VCaP (cell line): Measurements from ENCODE around the gene HOGA1.

Experiments
- H3K27ac ChIP-seq: fragments of 450-650 bp; 2 replicates; pipeline ENCODE4 v1.5.1; 2017
- TF ChIP-seq, protein P1 (sequence below): fragments of 450-650 bp; conservative IDR thresholded peaks from 2 replicates; pipeline ENCODE4 v1.5.1; 2017; ENCODE audit warnings: mild to moderate bottlenecking, moderate library complexity

Gene HOGA1

DNA sequence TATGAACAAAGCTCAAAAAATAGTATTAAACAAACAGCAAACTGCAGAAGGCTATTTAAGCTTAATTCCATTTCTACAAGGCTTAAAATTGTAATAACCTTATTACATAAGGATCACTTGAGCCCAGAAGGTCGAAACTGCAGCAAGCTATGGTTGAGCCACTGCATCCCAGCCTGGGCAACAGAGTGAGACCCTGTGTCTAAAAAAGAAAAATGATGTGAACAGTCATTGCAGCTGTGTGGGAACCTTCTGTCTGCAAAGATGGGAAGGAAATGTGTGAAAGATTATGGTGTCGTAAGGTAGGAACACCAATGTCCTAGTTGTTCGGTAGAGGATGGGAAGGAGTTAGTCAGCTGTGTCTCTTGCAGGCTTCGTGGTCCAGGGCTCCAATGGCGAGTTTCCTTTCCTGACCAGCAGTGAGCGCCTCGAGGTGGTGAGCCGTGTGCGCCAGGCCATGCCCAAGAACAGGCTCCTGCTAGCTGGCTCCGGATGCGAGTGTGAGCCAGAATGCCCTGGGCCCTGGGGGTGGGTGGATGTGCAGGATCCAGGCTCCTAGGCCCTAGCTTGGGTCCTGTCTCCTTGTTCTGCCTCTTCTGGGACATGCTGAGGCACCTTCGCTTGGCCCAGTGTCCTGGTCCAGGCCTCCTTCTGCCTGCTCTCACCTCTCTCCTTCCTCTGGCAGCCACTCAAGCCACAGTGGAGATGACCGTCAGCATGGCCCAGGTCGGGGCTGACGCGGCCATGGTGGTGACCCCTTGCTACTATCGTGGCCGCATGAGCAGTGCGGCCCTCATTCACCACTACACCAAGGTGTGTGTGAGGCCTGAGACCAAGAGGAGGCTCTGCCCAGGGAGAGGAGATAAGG lies 14.4 kb downstream of the HOGA1 start:
- H3K27ac ChIP-seq, result no peak overlapping the region

DNA sequence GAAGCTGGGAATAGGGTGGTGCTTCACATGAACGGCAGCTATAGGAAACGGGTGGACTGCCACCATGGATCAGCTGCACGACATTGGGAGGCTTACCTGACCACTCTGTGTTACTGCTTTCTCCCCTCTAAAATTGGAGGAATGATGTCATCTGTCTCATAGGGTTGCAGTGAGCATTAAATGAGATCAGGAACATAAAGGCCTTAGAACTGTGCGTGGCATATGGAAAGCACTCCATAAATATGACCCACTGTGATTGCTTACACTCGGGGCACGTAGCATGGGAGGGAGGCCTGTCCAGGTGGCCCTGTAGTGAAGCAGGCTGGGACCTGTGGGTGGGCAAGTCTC lies 15.1 kb downstream of the HOGA1 start:
- no peak overlapping the region for H3K27ac ChIP-seq

More for the DNA sequence above, 14.4 kb downstream of the HOGA1 start:
- TF ChIP-seq, protein P1, sequence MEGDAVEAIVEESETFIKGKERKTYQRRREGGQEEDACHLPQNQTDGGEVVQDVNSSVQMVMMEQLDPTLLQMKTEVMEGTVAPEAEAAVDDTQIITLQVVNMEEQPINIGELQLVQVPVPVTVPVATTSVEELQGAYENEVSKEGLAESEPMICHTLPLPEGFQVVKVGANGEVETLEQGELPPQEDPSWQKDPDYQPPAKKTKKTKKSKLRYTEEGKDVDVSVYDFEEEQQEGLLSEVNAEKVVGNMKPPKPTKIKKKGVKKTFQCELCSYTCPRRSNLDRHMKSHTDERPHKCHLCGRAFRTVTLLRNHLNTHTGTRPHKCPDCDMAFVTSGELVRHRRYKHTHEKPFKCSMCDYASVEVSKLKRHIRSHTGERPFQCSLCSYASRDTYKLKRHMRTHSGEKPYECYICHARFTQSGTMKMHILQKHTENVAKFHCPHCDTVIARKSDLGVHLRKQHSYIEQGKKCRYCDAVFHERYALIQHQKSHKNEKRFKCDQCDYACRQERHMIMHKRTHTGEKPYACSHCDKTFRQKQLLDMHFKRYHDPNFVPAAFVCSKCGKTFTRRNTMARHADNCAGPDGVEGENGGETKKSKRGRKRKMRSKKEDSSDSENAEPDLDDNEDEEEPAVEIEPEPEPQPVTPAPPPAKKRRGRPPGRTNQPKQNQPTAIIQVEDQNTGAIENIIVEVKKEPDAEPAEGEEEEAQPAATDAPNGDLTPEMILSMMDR, result no peak

GRCh38 chr10:97600616-97601015 lies 16.4 kb downstream of the HOGA1 start:
- TF ChIP-seq, protein P1, result no peak
- no peak overlapping the region for H3K27ac ChIP-seq

More for the DNA sequence above, 15.1 kb downstream of the HOGA1 start:
- TF ChIP-seq, protein P1, result no peak

GRCh38 chr10:97601268-97602215 lies 17.4 kb downstream of the HOGA1 start:
- TF ChIP-seq, protein P1, result no peak
- no peak overlapping the region for H3K27ac ChIP-seq

DNA sequence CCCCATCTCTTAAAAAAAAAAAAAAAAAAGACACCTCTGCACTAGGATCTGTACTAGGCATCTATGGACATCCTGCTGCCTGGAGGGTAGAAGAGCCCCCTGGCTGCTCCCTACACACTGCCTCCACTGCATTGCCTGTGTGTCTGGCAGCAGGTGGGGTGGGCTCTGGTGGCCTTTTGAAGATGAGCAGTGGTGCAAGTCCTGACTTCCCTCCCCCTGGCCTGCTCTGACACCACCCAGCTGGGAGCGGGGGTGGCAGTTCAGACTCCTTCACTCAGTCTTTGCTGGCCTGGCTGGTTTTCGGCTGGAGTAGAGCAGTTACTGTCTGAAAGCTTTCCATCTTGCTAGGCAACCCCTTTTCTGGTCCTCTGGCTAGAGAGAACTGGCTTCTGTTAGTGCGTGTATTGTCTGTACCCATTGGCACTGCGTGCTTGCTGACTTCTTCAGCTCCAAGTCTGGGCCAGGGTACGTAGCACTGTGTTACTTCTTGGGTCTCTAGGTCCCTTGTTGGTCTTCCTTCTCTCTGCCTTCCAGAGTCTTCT lies 23.0 kb downstream of the HOGA1 start:
- TF ChIP-seq, protein P1, result no peak
- no peak overlapping the region for H3K27ac ChIP-seq

DNA sequence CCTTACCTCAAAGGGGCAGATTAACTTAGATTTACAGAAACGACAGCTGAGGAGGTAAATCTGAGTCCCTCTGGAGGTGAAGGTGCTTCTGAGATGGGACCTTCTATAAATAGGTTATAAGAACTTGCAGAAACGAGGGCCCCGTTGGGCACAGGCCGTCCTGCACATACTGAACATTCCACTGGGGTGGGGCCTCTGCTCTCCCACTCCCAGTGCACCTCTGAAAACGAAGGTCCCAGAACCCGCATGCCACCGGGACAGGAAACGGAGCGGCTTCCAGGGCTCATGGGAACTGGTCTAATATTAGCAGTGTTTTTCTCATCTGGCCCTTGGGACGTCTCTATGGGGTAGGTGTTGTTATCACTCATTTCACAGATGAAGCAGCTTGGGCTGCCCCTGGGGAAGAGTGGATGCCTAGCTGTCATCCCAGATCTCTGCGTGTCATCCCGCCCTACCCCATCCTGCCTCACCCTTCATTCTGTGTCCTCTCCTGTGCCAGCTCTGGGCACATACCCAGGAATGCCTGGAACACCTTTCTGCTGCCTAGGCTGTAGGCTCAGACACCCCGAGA lies 24.9 kb downstream of the HOGA1 start:
- H3K27ac ChIP-seq, result no peak overlapping the region

More for the DNA sequence above, 24.9 kb downstream of the HOGA1 start:
- TF ChIP-seq, protein P1, result no peak
